Neural progenitor cell (in vitro differentiated cells): Measurements from ENCODE around the gene SLC25A13. TPM values are rescaled to one million over a fixed set of nuclear protein-coding genes. Genes with fewer than 3 reads are reported as not detected.

Experiments used
- DNase-seq: peaks from one replicate; pipeline ENCODE4 v3.0.0-alpha.2; 2016; ENCODE audit warnings: low spot score
- H2AFZ ChIP-seq: fragments of 200-600 bp; sonication (generic); replicated peaks from 2 replicates; pipeline ENCODE4 v1.6.1; 2016; ENCODE audit warnings: antibody characterized with exemption
- H3F3A ChIP-seq: fragments of 200-600 bp; sonication (generic); 2 replicates; pipeline ENCODE4 v1.6.1; 2016; ENCODE audit warnings: antibody characterized with exemption, low read depth
- H3K27ac ChIP-seq: fragments of 200-600 bp; sonication (generic); 2 replicates; pipeline ENCODE4 v1.5.1; 2016; ENCODE audit warnings: mild to moderate bottlenecking
- H3K27me3 ChIP-seq: fragments of 200-600 bp; sonication (generic); 2 replicates; pipeline ENCODE4 v1.6.1; 2016; ENCODE audit warnings: mild to moderate bottlenecking, moderate library complexity
- H3K36me3 ChIP-seq: fragments of 200-600 bp; sonication (generic); 2 replicates; pipeline ENCODE4 v1.5.1; 2016
- H3K4me1 ChIP-seq: fragments of 200-600 bp; sonication (generic); 2 replicates; pipeline ENCODE4 v1.6.1; 2016; ENCODE audit warnings: mixed run types
- H3K4me2 ChIP-seq: fragments of 200-600 bp; sonication (generic); 2 replicates; pipeline ENCODE4 v1.6.1; 2016
- H3K4me3 ChIP-seq: fragments of 200-600 bp; sonication (generic); 2 replicates; pipeline ENCODE4 v1.5.1; 2016
- H3K79me2 ChIP-seq: fragments of 200-600 bp; sonication (generic); 2 replicates; pipeline ENCODE4 v1.6.1; 2016; ENCODE audit warnings: low read depth
- H3K9ac ChIP-seq: fragments of 200-600 bp; sonication (generic); 2 replicates; pipeline ENCODE4 v1.6.1; 2016
- H3K9me3 ChIP-seq: fragments of 200-600 bp; sonication (generic); 2 replicates; pipeline ENCODE4 v1.5.1; 2016; ENCODE audit warnings: low read depth
- H4K20me1 ChIP-seq: fragments of 200-600 bp; sonication (generic); 2 replicates; pipeline ENCODE4 v1.6.1; 2016; ENCODE audit warnings: low read depth
- H3K27ac Mint-ChIP-seq: 3 replicates; pipeline ENCODE4 v1.8.0; 2021; ENCODE audit warnings: mixed read lengths
- H3K27me3 Mint-ChIP-seq: 2 replicates; pipeline ENCODE4 v1.8.0; 2022; ENCODE audit warnings: low read depth, mild to moderate bottlenecking, inconsistent platforms, moderate library complexity, mixed read lengths; ENCODE audit not compliant: insufficient read depth
- H3K36me3 Mint-ChIP-seq: 3 replicates; pipeline ENCODE4 v1.8.0; 2021; ENCODE audit warnings: mixed read lengths
- H3K4me1 Mint-ChIP-seq: 3 replicates; pipeline ENCODE4 v1.8.0; 2021; ENCODE audit warnings: mixed read lengths
- H3K4me3 Mint-ChIP-seq: 3 replicates; pipeline ENCODE4 v1.8.0; 2021; ENCODE audit warnings: mild to moderate bottlenecking, moderate library complexity, mixed read lengths
- H3K9me3 Mint-ChIP-seq: 3 replicates; pipeline ENCODE4 v1.8.0; 2020; ENCODE audit warnings: mixed read lengths
- EZH2 ChIP-seq: fragments of 200-600 bp; sonication (generic); IDR thresholded peaks from 2 replicates; pipeline ENCODE4 v1.6.1; 2017; ENCODE audit warnings: antibody characterized with exemption, mild to moderate bottlenecking, moderate library complexity
- EZH2phosphoT487 ChIP-seq: fragments of 200-600 bp; sonication (generic); IDR thresholded peaks from 2 replicates; pipeline ENCODE4 v1.6.1; 2017; ENCODE audit warnings: antibody characterized with exemption
- total RNA-seq: library from RNA; depleted of rRNA; stranded (reverse); fragments of >200 nt; gene quantifications from 2 replicates; pipeline ENCODE4 v1.2.3, GENCODE V29; 2015; ENCODE audit warnings: low replicate concordance
- TF ChIP-seq, protein P1 (sequence below): fragments of 200-600 bp; sonication (generic); IDR thresholded peaks from 2 replicates; pipeline ENCODE4 v1.5.1; 2017; ENCODE audit warnings: antibody characterized with exemption, mild to moderate bottlenecking

SLC25A13 gene
- total RNA-seq, 1 donor from 2014 or later = 83.3 TPM

- Histone ChIP-seq H3K27ac (no peak overlapping the region), H3K9ac (no peak overlapping the region), H3K9me3 (no peaks in the 10 kb centered on the region), H2AFZ (no peak overlapping the region), H3K4me3 (no peak overlapping the region), H3K36me3 (peaks cover 5% of the 10 kb centered on the region), H3K4me2 (no peak overlapping the region), H4K20me1 (no peaks in the 10 kb centered on the region), H3F3A (peaks cover 4% of the 10 kb centered on the region), H3K4me1 (no peaks in the 10 kb centered on the region), H3K27me3 (no peaks in the 10 kb centered on the region), H3K79me2 (no peaks in the 10 kb centered on the region)
- Mint-ChIP-seq H3K27me3 (no peaks in the 10 kb centered on the region), H3K9me3 (no peaks in the 10 kb centered on the region), H3K4me3 (no peak overlapping the region), H3K27ac (no peak overlapping the region), H3K36me3 (peaks cover 36% of the 10 kb centered on the region), H3K4me1 (no peaks in the 10 kb centered on the region)
- no peak for DNase-seq
- TF ChIP-seq EZH2phosphoT487 (no peak), EZH2 (no peak)
- TF ChIP-seq, protein P1, sequence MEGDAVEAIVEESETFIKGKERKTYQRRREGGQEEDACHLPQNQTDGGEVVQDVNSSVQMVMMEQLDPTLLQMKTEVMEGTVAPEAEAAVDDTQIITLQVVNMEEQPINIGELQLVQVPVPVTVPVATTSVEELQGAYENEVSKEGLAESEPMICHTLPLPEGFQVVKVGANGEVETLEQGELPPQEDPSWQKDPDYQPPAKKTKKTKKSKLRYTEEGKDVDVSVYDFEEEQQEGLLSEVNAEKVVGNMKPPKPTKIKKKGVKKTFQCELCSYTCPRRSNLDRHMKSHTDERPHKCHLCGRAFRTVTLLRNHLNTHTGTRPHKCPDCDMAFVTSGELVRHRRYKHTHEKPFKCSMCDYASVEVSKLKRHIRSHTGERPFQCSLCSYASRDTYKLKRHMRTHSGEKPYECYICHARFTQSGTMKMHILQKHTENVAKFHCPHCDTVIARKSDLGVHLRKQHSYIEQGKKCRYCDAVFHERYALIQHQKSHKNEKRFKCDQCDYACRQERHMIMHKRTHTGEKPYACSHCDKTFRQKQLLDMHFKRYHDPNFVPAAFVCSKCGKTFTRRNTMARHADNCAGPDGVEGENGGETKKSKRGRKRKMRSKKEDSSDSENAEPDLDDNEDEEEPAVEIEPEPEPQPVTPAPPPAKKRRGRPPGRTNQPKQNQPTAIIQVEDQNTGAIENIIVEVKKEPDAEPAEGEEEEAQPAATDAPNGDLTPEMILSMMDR = no peak
Observed at GRCh38 chr7:96188591-96188991, 133.3 kb downstream of the SLC25A13 start.

- Mint-ChIP-seq H3K27ac (no peak overlapping the region), H3K9me3 (no peaks in the 10 kb centered on the region), H3K4me1 (no peaks in the 10 kb centered on the region), H3K4me3 (no peak overlapping the region), H3K27me3 (no peaks in the 10 kb centered on the region), H3K36me3 (peaks cover 33% of the 10 kb centered on the region)
- Histone ChIP-seq H3K27me3 (no peaks in the 10 kb centered on the region), H4K20me1 (no peaks in the 10 kb centered on the region), H3K4me2 (no peak overlapping the region), H3K79me2 (no peaks in the 10 kb centered on the region), H3K27ac (no peak overlapping the region), H3F3A (peaks cover 4% of the 10 kb centered on the region), H3K4me1 (no peaks in the 10 kb centered on the region), H3K9me3 (no peaks in the 10 kb centered on the region), H3K36me3 (peaks cover 5% of the 10 kb centered on the region), H2AFZ (no peak overlapping the region), H3K4me3 (no peak overlapping the region), H3K9ac (no peak overlapping the region)
- no peak for DNase-seq
- no peak for TF ChIP-seq EZH2phosphoT487
- TF ChIP-seq EZH2 = no peak
- TF ChIP-seq, protein P1 = no peak
Observed at GRCh38 chr7:96188174-96188581, 133.7 kb downstream of the SLC25A13 start.

DNA sequence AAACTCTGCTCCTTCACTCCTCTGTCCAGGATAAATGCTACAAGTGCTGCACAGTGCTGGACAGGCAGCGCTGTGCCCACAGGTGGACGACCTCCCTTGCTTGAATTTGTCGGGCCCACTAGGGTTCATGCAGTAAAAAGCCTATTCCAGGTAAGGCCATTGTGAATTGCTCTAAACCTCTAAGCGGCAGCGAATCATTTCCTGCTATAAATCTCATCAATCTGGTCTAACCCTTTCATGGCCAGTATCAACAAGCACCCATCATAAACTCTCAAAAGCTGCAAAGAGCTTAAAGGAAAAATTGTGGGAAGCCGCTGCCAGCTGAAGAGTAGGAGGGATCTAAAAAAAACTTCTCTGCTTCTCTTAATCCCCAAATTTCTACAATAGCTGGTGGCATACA, 134.2 kb downstream of the SLC25A13 start:
- no peak overlapping the region for H3K4me3 Mint-ChIP-seq
- H3K36me3 Mint-ChIP-seq = peaks cover 36% of the 10 kb centered on the region
- no peak overlapping the region for H3K4me3 ChIP-seq
- H3K79me2 ChIP-seq = no peaks in the 10 kb centered on the region
- H3K36me3 ChIP-seq = peaks cover 5% of the 10 kb centered on the region
- H4K20me1 ChIP-seq = no peaks in the 10 kb centered on the region
- H3K9ac ChIP-seq = no peak overlapping the region
- no peaks in the 10 kb centered on the region for H3K27me3 Mint-ChIP-seq
- H3K4me1 Mint-ChIP-seq = no peaks in the 10 kb centered on the region
- no peaks in the 10 kb centered on the region for H3K4me1 ChIP-seq
- H3K9me3 ChIP-seq = no peaks in the 10 kb centered on the region
- H3K4me2 ChIP-seq = no peak overlapping the region
- TF ChIP-seq EZH2 = no peak
- no peak for TF ChIP-seq EZH2phosphoT487
- TF ChIP-seq, protein P1 = no peak
- no peak overlapping the region for H3K27ac Mint-ChIP-seq
- H3F3A ChIP-seq = peaks cover 4% of the 10 kb centered on the region
- no peak overlapping the region for H2AFZ ChIP-seq
- H3K27ac ChIP-seq = no peak overlapping the region
- H3K9me3 Mint-ChIP-seq = no peaks in the 10 kb centered on the region
- no peaks in the 10 kb centered on the region for H3K27me3 ChIP-seq
- DNase-seq = no peak
